GM19025 (cell line): ENCODE measurements around the gene IL23R.
"Not testable (repeated sequence)": the region's sequence is repeated elsewhere in the genome, so short reads cannot be mapped to it uniquely, and the experiment has no call there.

ENCODE experiments used
- ATAC-seq: cut with Tn5 transposase; IDR thresholded peaks from one replicate; pipeline ENCODE4 v1.9.1; 2021; ENCODE audit warnings: mild to moderate bottlenecking, low read depth, moderate library complexity; ENCODE audit not compliant: unreplicated experiment

The IL23R gene

DNA sequence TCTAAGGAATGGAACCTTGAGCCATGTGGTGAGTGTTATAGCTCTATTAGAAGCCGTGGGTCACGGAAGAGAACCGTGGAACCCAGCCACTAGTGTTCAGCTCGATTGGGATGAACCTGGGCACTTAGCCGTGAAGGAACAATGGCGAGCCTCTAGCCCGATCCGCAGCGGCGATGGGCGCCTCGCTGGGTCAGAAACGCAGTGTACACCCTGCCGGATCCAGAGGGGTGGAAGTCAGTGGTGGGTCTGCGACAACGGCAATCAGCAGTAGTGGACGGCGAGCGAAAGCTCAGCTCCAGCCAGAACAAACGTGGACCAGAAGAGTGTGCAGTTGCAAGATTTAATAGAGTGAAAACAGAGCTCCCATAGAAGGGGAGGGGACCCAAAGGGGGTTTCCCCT is 18.3 kb upstream of the IL23R start:
- not testable (repeated sequence) for ATAC-seq

DNA sequence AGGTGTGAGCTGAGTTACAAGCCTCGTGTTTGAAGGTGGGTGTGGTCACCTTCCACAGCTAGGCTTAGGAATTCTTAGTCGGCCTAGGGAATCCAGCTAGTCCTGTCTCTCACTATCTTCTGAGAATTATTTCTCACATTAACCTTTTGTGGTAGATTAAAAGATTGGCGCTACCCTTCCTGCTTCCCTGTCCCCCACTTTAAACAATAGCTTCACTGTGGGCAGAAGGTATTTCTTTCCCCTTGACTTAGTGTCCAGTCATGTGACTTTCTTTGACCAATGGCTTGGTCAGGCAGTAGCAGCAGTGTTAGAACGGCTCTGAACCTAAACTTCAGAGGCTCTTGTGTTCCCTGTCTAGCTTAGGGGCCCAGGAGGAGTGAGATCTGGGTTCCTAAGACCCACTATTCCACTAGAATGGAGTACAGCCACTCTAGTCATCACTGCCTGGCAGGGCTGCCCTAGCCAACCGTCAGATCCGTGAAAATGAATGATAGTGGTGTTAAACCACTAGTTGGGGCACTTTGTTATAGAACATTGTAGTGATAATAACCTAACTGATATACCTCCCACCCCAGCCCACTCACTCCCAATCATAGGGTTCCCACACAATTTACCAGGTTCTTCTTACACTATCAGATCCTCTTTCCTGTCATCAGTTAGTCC is 17.6 kb upstream of the IL23R start:
- no peak for ATAC-seq

DNA sequence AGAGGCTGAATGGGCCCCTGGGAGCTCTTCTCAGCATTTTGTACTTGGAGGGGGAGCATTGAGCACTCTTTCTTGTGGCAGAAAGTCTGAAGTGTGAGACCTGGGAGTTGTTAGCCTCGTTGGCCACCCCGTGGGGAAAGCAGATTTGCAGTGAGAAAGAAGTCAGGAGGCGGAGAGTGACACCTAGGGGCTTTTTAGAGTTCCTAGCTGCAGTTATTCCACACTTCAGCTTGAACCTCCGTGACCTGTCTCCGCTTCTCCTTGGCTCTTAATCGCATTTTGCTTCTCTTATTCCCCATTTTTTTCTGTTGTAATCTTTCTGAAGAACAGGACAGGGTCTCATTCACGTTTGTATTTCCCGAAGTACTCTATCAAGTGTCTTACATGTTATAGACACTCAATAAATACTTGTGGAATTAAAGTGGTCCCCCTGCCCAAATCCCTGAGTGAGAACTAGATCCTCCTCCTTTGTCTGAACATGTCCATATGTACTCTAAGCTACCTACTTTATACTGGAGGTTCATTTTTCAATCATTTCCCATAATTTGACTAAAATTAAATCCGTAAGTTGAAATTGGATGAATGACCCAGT is 17.0 kb upstream of the IL23R start:
- ATAC-seq, result peak; percentile 92

- no peak for ATAC-seq
Measured at GRCh38 chr1:67150931-67151330, 15.3 kb upstream of the IL23R start.

DNA sequence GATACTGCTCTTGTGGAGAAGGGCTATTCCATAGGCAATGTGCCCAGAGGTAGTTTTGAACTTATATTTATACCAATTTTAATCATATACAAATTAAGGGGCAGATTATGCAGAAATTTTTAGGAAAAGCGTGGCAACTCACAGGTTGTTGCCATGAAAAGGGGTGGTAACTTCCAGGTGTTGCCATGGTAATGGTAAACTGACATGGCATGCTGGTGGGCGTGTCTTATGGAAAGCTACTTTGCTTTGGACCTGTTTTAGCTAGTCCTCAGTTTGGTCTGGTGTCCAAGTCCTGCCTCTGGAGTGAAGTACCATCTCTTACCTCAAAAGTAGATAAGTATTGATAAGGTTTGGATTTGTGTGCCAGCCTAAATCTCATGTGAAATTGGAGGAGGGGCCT is 7.9 kb upstream of the IL23R start:
- no peak for ATAC-seq

DNA sequence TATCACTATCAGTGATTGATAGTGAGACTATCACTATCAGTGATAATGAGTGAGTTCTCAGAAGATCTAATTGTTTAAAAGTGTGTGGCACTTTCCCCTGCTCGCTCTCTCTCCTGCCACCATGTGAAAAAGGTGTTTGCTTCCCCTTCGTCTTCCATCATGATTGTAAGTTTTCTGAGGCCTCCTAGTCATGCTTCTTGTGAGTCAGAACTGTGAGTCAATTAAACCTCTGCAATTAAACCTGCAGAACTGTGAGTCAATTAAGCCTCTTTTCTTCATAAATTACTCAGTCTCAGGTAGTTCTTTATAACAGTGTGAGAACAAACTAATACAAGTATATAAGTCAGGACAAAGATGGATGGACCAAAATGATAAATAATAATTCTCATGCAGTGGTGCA is 7.0 kb upstream of the IL23R start:
- no peak for ATAC-seq

DNA sequence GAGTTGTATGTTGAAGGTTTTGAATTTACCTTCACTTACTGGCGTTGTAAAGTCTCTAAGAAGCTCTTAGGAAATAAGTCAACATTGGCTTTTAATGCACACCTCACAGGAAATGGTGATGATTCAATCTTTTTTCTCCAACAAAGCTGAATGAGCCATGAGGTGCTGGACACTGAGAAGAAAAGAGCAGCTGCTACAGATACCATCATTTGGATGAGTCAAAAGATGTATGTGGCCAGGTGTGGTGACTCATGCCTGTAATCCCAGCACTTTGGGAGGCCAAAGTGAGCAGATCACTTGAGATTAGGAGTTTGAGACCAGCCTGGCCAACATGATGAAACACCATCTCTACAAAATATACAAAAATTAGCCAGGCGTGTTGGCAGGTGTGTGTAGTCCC is 3.3 kb upstream of the IL23R start:
- ATAC-seq, result no peak

GRCh38 chr1:67165468-67166041 is 699 bp upstream of the IL23R start:
- no peak for ATAC-seq

DNA sequence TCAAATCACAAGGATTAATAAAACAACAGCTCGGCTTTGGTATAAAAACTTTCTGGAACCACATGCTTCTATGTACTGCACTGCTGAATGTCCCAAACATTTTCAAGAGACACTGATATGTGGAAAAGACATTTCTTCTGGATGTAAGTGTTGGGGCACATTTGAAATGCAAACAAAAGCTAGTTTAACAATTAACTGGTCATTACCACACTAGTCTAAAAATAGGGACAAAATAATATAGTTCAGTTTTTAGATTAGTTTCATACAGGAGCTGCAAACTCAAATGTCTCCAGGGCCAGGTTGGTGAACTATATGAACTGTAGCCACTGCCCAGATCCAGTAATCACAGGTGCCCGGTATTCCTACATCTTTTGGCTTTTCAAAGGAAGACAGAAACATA is 3.2 kb downstream of the IL23R start:
- ATAC-seq, result peak; percentile 36

GRCh38 chr1:67169932-67170331 is 3.7 kb downstream of the IL23R start:
- no peak for ATAC-seq

GRCh38 chr1:67170751-67171573 is 4.7 kb downstream of the IL23R start:
- no peak for ATAC-seq

DNA sequence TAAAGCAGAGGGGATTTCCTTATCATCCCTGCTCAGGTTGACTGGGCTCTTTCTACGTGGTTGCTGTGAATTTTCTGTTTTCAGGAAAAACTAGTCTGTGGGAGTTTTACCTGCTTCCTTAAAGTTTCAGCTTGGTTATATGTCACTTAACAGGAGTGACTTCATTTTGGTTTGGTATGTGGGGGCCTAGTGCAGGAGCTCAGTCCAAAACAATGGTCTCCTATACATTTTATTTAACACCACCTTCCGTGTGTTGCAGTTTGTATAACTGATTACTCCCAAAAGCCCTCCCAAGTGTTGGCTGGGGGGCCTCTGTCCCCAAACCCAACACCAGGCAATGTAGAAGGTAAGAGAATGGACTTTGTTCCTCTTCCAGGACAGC is 5.3 kb downstream of the IL23R start:
- no peak for ATAC-seq

DNA sequence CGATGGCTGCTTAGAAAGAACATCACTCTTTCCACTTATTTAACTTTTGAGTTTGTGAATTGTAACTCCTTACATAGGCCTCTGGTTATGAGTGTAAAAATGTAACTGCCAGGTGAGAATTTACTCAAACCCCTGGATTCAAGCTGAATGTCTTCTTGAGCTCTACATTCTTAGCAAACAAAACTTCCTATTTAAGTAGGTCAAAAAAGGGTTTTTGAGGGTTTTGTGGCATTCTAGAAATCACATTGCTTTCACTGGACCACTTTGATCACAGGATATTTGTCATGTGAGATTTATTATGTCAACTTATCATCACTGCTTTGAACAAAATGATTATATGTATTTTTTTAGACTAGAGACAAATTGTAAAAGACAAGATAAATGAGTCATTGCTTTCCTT is 5.7 kb downstream of the IL23R start:
- ATAC-seq, result no peak

- ATAC-seq, result no peak
Measured at GRCh38 chr1:67173988-67174387, 7.7 kb downstream of the IL23R start.

DNA sequence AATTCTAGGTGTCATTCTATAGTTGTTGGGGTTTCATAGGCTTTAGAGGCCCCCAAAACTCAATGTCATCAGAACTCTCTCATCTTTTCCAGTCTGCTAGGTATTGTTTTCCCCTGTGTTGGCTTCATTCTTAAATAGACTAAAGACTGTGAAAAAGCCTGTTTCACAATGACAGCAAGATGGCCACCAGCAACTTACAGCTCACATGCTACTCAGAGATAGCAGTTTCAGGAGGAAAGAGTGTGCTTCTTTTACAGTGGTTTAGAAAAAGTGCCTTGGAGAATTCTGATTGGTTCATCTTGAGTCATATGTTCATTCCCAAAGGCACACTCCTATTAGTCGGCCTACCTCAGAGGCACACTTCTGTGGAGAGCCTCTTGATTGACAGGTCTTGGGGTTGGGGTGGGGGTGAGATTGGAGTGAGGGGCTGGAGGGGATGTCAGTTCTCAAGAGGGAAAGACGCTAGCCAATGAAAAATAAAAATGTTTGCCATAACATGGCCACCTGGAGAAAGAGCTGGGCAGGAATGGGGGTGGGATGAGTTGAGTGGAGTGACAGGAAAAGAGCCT is 8.5 kb downstream of the IL23R start:
- no peak for ATAC-seq

- ATAC-seq, result no peak
Measured at GRCh38 chr1:67175530-67176087, 9.4 kb downstream of the IL23R start.

DNA sequence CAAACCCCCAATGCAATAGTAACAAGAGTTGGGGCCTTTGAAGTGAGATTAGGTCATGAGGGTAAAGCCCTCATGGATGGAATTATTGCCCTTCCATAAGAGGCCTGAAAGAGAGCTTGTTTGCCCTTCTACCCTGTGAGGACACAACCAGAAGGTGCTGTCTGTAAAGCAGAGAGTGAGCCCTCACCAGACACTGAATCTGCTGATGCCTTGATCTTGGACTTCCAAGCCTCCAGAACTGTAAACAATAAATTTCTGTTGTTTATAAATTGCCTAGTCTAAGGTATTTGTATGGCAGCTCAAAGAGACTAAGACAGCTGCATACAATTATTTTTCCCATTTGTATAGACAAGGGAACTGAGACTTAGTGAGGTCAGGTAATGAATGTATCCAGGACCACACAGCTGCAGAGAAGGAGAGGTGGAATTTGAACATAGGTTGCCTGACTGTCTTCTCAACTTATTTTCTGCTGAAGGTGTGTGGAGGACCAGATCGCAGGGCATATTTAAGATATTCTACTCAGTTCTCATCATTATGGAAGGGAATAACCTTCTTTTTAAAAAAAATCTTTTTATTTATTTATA is 18.7 kb downstream of the IL23R start:
- no peak for ATAC-seq

GRCh38 chr1:67188137-67188536 is 21.9 kb downstream of the IL23R start:
- no peak for ATAC-seq

- no peak for ATAC-seq
Measured at GRCh38 chr1:67189953-67190352, 23.7 kb downstream of the IL23R start.

DNA sequence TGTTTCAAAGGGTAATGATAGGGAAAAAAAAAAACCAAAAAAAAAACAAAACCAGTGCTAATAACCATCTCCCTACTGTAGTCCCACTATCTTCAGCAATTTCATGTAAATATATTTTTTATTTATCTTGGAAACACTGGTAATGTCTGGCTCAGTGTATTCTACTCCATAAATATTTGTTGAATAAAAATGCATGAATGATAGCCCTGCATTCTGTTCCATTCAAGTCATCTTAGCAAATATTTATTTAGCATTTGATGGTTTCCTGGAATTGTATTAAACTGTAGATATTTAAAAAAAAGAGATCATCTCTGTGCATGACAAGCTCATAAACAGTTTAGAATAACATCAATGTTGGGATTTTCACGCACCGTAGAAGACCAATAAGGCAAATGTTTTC is 24.2 kb downstream of the IL23R start:
- ATAC-seq, result no peak
